RCC 7860 (cell line): ENCODE results near the gene SNX9.
"Not testable (repeated sequence)": the region's sequence is repeated elsewhere in the genome, so short reads cannot be mapped to it uniquely, and the experiment has no call there.

Experiments used
- DNase-seq: peaks from one replicate; pipeline ENCODE4 v3.0.0-alpha.2; 2015; ENCODE audit warnings: low spot score
- FAIRE-seq: peaks from 2 replicates; lab custom pipeline; 2012; peaks lifted over from hg19 to GRCh38; lab: Jason Lieb, UNC

Gene SNX9

GRCh38 chr6:157853902-157854502, 31.0 kb downstream of the SNX9 start:
- FAIRE-seq (no peak), DNase-seq (no peak)

- FAIRE-seq (no peak), DNase-seq (no peak)
Observed at GRCh38 chr6:157855325-157855724, 32.3 kb downstream of the SNX9 start.

GRCh38 chr6:157855804-157856203, 32.8 kb downstream of the SNX9 start:
- not testable (repeated sequence) for DNase-seq, FAIRE-seq

GRCh38 chr6:157858664-157859063, 35.6 kb downstream of the SNX9 start:
- FAIRE-seq = not testable (repeated sequence)

GRCh38 chr6:157859775-157860504, 36.9 kb downstream of the SNX9 start:
- FAIRE-seq = no peak

More at GRCh38 chr6:157858664-157859063, 35.6 kb downstream of the SNX9 start:
- not testable (repeated sequence) for DNase-seq

GRCh38 chr6:157860505-157860991, 37.5 kb downstream of the SNX9 start:
- FAIRE-seq (peak; percentile 75), DNase-seq (peak; percentile 27)

More at GRCh38 chr6:157859775-157860504, 36.9 kb downstream of the SNX9 start:
- DNase-seq = no peak

- DNase-seq (no peak), FAIRE-seq (no peak)
Observed at GRCh38 chr6:157861184-157861583, 38.1 kb downstream of the SNX9 start.

- FAIRE-seq (peak; percentile 59), DNase-seq (peak; percentile 22)
Observed at GRCh38 chr6:157861814-157862213, 38.8 kb downstream of the SNX9 start.

GRCh38 chr6:157862706-157863105, 39.7 kb downstream of the SNX9 start:
- DNase-seq (no peak), FAIRE-seq (no peak)

GRCh38 chr6:157864185-157864761, 41.2 kb downstream of the SNX9 start:
- DNase-seq (no peak), FAIRE-seq (no peak)

- no peak for DNase-seq
- no peak for FAIRE-seq
Observed at GRCh38 chr6:157865249-157865648, 42.2 kb downstream of the SNX9 start.

- FAIRE-seq (peak; percentile 31), DNase-seq (no peak)
Observed at GRCh38 chr6:157867155-157867559, 44.1 kb downstream of the SNX9 start.

- FAIRE-seq = no peak
- no peak for DNase-seq
Observed at GRCh38 chr6:157867981-157868380, 44.9 kb downstream of the SNX9 start.

- FAIRE-seq = no peak
- DNase-seq = no peak
Observed at GRCh38 chr6:157868835-157869234, 45.8 kb downstream of the SNX9 start.

GRCh38 chr6:157869673-157870302, 46.7 kb downstream of the SNX9 start:
- FAIRE-seq = no peak
- no peak for DNase-seq

- DNase-seq = peak; percentile 33
Observed at GRCh38 chr6:157873735-157874344, 50.8 kb downstream of the SNX9 start.

GRCh38 chr6:157877149-157877548, 54.1 kb downstream of the SNX9 start:
- FAIRE-seq (no peak), DNase-seq (no peak)

More at GRCh38 chr6:157873735-157874344, 50.8 kb downstream of the SNX9 start:
- no peak for FAIRE-seq

GRCh38 chr6:157877573-157878438, 54.8 kb downstream of the SNX9 start:
- no peak for DNase-seq
- no peak for FAIRE-seq

- no peak for FAIRE-seq
- no peak for DNase-seq
Observed at GRCh38 chr6:157879034-157879872, 56.2 kb downstream of the SNX9 start.
